NCI-H187 treated with DMSO at 0.1 percent for 48 hours (cell line): ENCODE data around the gene ZNF561.

Source experiments
- DNase-seq: peaks from one replicate; lab custom pipeline; 2025; lab: John Stamatoyannopoulos, UW

ZNF561 gene

GRCh38 chr19:9580728-9581127 lies 40.3 kb downstream of the ZNF561 start:
- no peak for DNase-seq

- DNase-seq: no peak
Observed at GRCh38 chr19:9570255-9570654, 50.8 kb downstream of the ZNF561 start.

DNA sequence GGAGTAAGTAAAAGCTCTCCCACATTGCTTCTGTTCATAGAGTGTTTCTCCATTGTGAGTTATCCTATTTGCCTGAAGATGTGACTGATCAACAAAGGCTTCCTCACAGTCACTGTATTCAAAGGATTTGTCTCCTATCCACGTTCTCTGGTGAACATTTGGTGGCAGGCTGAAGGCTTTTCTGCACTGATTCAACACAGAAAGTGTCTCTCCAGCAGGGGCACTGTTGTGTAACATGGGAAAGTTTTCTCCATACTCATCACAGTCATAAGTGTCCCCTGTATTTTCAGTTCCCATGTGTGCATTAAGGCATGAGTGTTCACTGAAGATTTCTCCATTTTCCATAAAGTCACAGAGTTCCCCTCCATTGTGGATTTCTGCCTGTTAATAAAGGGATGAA lies 54.3 kb downstream of the ZNF561 start:
- no peak for DNase-seq

- DNase-seq: no peak
Observed at GRCh38 chr19:9565900-9566705, 54.9 kb downstream of the ZNF561 start.
